GM19035 (cell line): Measurements from ENCODE around the gene CDH18.

Experiments used
- ATAC-seq: cut with Tn5 transposase; IDR thresholded peaks from one replicate; pipeline ENCODE4 v1.9.1; 2021; ENCODE audit not compliant: unreplicated experiment

Gene CDH18

GRCh38 chr5:19615071-19615470 is 372.9 kb downstream of the CDH18 start:
- no peak for ATAC-seq

- ATAC-seq: no peak
Measured at GRCh38 chr5:19608444-19609002, 379.5 kb downstream of the CDH18 start.

- no peak for ATAC-seq
Measured at GRCh38 chr5:19605846-19606407, 382.1 kb downstream of the CDH18 start.

GRCh38 chr5:19584131-19584530 is 403.9 kb downstream of the CDH18 start:
- ATAC-seq: no peak

- no peak for ATAC-seq
Measured at GRCh38 chr5:19577882-19578281, 410.1 kb downstream of the CDH18 start.

GRCh38 chr5:19568004-19568403 is 420.0 kb downstream of the CDH18 start:
- no peak for ATAC-seq

GRCh38 chr5:19565466-19565865 is 422.5 kb downstream of the CDH18 start:
- ATAC-seq: no peak

- ATAC-seq: no peak
Measured at GRCh38 chr5:19564036-19564435, 424.0 kb downstream of the CDH18 start.

- ATAC-seq: no peak
Measured at GRCh38 chr5:19555876-19556275, 432.1 kb downstream of the CDH18 start.

GRCh38 chr5:19555436-19555835 is 432.6 kb downstream of the CDH18 start:
- ATAC-seq: no peak

- no peak for ATAC-seq
Measured at GRCh38 chr5:19554524-19554923, 433.5 kb downstream of the CDH18 start.

- no peak for ATAC-seq
Measured at GRCh38 chr5:19547640-19548039, 440.4 kb downstream of the CDH18 start.

- ATAC-seq: no peak
Measured at GRCh38 chr5:19546521-19546920, 441.5 kb downstream of the CDH18 start.

- ATAC-seq: no peak
Measured at GRCh38 chr5:19538607-19539006, 449.4 kb downstream of the CDH18 start.

GRCh38 chr5:19536387-19536786 is 451.6 kb downstream of the CDH18 start:
- no peak for ATAC-seq

GRCh38 chr5:19534751-19535150 is 453.2 kb downstream of the CDH18 start:
- no peak for ATAC-seq

GRCh38 chr5:19532936-19533335 is 455.1 kb downstream of the CDH18 start:
- no peak for ATAC-seq

GRCh38 chr5:19531374-19531952 is 456.5 kb downstream of the CDH18 start:
- ATAC-seq: no peak

- ATAC-seq: no peak
Measured at GRCh38 chr5:19519448-19519847, 468.6 kb downstream of the CDH18 start.

GRCh38 chr5:19498852-19499251 is 489.1 kb downstream of the CDH18 start:
- ATAC-seq: no peak

- no peak for ATAC-seq
Measured at GRCh38 chr5:19497229-19497815, 490.7 kb downstream of the CDH18 start.

GRCh38 chr5:19496056-19496455 is 491.9 kb downstream of the CDH18 start:
- no peak for ATAC-seq
